HG03442 (cell line): Measurements from ENCODE around the gene TCF7L2.

Source experiments
- ATAC-seq: cut with Tn5 transposase; IDR thresholded peaks from one replicate; pipeline ENCODE4 v1.9.1; 2021; ENCODE audit warnings: mild to moderate bottlenecking, moderate library complexity; ENCODE audit not compliant: unreplicated experiment

Gene TCF7L2

DNA sequence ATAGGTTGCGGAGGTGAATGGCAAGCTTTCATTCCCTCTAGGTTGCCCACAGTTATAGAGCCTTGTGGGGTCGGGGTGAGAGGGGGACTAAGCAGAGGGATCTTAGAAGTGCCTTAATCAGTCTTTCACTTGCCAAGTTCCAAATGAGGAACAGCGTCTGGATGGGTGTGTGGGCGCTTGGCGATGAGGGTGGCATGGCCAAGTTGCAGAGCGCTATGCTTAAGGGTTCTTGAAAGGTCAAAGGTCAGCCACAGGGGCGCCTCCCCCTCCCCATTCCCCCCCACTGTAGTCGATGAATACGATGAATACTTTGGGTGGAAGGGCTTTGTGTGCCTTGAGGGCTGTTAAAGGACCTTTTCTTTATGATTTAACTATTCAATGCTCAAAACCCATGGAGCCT lies 185.0 kb downstream of the TCF7L2 start:
- no peak for ATAC-seq

DNA sequence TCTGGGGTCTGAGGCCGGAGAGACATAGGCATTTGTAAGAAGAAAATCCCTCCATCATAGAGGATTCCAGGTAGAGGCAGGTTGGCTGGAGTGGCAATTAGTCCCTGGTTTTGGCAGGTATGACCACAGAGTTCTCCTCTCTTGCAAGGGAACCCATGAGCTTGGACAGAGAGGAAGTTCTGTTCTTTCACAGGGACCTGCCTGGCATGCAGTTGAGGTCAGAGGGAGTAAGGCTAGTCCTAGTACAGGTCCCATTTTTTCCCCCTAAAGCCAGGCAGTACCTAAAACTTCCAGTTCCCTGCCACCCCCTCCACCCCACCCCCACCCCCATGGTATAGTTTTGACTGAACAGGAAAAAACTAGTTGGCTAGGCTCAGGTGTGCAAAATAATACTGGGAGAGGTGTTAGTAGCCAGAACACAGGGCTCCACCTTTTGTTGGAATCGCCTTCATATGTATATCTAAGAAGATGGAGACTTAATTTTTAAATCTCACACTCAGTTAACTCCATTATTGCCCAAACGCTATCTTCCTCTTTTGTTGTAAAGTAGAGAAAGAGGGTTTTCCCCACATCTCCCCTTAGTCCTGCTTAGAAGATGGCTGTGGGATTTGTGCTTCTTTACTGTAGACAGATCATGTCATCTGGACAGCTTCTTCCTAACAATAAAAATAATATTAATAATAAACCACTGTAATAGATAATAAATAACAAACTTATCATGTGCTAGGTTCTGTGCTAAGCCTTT lies 188.1 kb downstream of the TCF7L2 start:
- ATAC-seq: no peak

DNA sequence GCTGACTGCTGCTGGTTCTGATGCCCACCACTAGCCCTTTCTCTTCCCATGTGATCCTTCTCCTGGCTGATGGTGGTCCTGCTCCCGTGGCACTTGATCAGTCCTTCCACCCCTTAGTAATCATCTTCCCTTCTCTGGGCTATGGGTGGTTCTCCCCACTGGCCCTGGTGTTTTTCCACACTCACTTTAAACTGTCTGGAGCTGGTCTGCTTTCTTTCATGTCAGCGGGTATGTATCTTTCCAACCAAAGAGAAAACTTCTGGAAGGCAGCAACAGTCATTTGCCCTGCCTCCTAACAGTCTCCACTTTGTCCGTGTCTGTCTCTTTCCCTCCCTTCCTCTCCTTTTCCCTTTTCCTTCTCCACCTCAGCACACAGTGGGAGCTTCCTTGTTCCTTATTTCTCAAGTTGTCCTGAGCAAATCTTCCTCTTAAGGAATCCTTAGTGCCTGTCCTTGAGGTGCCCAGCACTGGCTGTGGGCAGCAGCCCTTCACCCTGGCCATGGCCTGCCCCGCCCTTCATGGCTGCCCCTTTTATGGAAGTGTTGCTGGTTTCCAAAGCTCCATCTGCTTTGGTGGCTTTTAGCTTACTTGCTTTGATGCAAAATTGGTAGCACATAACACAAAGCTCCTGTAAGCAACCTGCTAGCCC lies 189.0 kb downstream of the TCF7L2 start:
- ATAC-seq: no peak

DNA sequence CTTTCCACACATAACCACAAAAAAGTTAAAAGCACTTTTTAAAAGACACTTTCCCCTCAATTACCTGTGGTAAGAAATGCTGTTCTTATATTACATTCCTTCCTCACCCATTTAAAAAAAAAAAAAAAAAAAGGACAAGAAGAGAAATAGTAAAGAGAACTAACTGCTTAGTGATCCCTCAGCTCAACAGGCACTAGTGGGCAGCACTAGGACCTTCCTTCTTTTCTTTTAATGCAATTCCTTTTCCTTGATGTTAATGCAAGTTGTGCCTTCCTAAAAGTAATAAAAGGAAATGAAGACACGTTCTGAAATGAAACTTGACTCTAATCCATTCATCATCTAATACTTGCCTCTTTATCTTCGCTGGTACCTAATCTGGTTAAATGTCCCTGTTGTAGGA lies 189.7 kb downstream of the TCF7L2 start:
- ATAC-seq: no peak

DNA sequence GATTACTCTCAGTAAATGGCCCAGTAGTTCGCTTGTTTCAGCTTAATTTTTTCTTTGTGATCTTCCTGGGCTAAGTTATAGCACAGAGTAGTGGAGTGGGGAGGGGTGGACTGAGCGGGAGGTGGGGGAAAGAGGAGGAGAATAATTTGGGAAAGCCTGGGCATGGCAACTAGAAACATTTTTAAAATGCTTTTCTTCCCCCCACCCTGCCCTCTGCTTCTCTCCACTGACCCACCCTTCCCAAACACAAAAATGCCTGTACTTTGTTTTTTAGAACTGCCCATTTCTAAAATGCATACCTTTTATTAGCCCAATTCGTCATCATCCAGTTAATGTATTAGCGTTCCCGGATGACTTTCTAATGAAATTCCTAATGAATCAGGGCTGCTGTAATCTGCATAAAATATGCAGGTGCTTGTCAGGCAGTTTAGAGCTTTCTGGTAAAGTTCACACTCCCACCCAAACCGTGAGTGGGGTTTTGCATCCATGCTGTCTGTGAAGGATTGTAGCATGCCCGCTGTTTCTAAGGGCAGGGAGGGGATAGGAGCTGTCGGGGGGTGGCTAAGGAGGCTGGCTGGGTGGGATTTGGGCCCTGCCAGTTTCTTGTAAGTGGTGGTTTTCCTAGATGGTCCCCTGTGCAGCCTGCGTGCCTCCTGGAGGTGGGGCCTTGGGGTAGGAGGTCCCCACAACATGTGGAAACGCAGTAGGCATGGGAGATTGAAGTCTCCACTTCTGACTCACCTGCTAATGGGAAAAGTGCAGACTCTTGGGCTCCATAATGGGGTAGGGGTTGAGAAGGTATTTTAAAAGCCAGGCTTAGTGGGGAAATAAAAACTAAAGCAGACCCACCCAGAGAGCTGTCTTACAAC lies 190.3 kb downstream of the TCF7L2 start:
- ATAC-seq: no peak

DNA sequence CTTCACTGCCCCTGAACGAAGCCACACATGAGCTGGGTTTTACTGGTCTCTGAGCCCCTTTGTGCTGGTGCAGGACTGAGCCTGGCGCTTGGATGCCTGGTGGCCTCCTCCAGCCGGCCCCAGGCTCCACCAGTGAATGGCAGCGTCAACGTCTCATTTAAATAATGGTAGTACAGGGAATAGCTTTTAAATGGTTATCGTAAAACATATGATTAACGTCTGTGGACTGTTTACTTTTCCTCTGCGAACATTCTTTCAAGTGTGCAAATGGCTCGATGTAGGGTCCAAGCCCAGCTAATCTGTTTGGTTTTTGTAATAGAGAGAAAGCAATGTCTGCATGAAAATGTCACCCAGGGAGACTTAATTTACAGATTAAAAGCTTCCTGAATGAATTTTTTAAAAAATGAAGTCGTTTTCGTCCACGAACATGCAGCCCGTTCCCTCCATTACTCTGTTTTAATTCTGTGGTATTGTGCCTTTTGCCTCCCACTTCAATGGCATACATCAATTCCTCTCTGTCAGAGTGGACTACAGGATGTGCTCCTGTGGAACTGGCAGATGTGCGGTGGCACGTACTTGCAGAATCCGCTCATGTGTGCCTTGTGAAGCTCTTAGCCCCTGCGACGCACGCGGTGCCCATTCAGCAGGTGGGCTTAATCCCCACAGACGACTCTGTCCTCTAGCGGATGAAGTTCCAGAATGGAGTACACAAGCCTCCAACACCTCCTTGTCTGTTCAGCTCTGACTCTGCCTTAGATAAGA lies 192.7 kb downstream of the TCF7L2 start:
- no peak for ATAC-seq

DNA sequence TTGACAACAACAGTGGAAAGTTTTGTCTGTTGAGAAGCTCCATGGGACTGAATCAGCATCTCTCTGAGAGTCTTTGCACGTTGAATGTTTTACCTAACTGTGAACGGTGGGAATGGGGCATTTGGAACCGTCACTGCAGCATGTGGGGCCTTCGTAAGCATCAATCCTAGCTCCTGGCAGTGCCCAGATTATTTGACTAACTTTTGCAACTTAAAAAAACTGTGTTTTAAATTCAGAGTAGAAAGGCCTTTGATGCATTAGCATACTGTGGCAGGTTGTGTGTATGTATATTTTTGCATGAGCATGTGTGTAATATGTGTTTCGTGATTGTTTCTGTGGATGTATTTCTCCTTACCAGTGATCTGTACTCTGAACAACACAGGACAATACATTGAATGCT lies 194.5 kb downstream of the TCF7L2 start:
- no peak for ATAC-seq

DNA sequence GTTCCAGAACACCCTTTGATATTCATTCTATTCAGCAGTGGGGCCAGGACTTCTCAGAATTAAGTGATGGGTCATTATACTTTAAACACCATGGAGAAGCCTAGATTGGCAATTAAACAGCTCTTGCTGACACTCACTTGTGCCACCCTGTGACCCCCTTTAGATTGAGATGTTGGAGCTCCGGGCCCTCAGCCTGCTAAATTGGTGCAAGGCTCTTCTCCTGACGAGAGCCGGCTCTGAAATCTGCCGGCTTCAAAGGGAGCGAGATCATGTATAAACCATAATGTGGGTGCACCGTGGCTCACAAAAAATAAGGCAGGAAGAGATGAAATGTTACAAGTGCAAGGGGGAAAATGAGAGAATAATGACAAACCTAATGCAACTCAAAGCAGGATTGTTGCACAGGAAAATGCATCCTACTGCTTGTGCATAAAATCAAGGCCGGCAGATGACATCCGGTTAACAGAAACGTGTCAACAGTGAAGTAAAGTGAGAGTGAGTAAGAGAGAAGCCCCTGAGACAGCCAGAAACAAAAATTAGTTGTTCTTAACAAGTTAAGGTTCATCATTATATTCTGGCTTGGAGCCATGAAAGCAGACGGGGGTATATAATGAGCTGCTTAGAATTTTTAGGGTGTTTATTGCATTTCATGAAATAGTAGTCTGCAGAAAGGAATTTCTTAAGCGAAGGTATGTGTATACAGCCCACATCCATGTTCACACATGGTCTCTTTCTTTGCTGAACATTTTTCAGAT lies 198.2 kb downstream of the TCF7L2 start:
- no peak for ATAC-seq

DNA sequence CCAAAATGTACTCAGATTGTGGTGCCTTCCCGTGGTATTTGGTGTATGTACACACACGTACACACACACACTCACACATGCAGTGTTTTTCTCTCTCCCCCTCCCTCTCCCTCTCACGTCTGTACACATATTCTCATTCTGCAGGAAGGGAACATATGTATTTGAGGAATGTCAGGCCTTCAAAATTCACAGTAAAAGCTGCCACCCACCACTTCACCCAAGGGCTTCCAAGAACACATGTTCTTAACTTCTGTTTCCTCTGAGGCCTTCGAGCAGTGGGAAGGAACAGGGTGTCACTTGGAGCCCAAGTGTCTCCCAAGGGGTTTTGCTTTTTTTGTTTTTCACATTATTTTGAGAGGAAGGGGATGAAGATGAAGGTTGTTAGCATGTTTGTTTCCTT lies 198.9 kb downstream of the TCF7L2 start:
- no peak for ATAC-seq

DNA sequence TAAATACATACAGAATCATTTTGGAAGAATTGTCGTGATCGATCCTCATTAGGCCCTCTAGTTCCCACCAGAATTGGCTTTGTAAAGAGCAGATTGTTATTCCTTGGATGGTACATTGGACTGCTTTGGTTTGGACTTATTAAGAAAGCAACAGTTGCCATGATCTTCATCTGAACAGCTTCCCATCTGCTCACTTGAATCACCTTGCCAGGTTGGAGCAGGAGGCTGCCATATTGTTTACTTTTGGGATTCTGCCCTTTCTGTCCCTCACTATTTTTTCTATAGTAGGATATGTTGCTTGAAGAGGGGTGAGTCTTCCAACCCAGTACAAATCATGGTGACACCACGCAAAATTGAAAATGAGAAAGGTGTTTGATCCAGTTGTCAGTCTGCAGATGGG lies 199.6 kb downstream of the TCF7L2 start:
- no peak for ATAC-seq

DNA sequence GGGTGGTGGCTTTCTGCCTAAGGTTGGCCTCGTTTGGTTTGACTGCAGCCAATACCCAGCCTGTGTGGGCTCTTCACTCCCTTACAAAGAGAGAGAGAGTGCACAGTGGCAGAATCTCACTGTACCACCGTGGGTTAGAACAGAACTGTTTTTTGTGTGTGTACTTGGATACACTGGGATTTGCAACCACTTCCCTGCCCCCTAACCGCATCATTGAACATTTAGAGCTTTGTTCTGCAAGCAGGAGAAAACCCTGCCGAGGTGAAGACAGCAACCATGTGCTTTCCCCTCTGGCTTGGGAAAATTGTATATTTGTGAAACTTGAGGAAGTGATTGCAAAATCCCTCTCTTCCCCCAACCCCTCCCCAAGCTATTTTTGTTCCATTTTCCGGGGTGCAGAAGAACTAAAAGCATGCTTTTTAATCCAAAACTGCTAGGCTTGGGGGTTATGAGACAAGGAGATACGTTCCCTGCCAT lies 201.2 kb downstream of the TCF7L2 start:
- no peak for ATAC-seq

DNA sequence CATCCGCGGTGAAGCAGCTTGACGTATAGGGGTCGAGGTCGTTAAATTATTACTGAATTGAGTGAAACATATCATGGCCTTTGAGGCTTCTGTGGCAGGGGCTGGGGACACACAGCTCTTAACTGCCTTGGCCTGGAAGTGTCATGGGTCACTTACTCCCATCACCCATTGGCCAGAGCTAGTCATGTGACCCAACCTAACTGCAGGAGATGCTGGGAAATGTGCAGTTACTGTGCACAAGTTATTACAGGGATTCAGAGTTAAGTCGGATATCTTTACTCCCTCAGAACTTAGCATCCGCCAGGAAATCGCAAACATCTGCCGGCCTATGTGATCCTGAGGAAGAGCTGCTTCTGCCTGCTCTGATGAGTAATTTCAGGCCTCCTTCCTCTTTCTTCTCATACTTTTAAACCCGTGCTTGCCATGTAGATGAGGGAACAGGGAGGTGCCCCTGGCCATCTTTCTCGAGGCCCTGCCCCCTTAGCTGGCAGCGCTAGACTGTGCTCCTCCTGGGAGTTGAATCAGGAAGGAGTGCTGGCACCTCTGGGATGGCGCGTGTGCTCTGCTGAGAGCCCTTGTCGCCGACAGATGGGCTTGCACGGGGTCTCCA lies 203.6 kb downstream of the TCF7L2 start:
- no peak for ATAC-seq

DNA sequence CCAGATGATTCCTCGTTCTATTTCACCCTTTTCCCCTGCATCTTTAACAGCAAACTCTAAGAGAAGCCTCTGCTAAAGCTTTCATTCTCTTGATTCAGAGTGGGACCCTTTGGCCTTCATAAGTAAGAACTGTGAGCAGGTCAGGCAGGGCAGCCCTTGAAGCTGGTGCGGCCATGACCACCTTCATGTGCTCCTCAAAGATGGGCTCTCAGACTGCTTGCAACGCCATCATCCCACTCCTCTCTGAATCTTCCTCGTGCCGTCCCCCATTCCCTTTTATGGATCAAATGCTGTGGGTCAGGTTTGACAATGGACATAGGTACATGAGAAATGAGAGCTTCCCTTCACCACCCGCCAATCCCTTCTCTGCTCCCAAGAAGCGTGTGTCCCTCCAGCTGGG lies 207.4 kb downstream of the TCF7L2 start:
- ATAC-seq: no peak

DNA sequence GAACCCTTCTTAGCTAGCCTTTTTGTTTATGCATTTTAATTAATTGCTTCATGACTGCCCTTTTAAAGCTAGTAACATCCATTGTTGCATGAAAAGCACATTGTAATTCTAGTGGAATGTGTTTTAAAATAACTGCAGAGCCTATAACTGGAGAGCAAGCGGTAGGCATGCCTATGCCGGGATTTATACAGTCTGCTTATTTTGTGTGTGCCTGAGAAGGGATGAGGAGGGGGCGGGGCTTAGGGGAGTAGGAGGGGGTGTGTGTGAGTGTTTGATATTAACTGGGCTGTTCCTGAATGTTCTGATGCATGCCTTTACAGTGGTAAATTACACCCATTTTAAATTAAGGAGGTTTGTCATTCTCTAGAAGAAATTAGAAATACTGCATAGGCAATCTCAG lies 208.1 kb downstream of the TCF7L2 start:
- ATAC-seq: no peak

DNA sequence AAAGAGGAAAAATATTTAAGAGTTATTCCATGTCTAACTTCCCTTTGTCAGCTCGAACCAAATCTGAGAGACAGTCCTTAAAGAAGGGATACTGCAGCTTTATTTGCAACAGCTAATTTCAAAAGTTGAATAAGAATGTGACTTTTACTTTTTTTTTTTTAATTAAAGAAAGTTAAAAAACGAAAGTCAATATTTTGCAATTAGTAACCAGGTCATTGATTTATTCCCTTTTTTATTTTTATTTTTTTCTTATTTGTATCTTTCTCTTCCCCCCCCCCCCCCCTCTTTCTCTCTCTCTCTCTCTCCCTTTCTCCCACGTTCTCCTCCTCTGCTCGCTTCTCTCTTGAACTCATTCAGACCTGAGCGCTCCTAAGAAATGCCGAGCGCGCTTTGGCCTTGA lies 209.5 kb downstream of the TCF7L2 start:
- ATAC-seq: no peak

DNA sequence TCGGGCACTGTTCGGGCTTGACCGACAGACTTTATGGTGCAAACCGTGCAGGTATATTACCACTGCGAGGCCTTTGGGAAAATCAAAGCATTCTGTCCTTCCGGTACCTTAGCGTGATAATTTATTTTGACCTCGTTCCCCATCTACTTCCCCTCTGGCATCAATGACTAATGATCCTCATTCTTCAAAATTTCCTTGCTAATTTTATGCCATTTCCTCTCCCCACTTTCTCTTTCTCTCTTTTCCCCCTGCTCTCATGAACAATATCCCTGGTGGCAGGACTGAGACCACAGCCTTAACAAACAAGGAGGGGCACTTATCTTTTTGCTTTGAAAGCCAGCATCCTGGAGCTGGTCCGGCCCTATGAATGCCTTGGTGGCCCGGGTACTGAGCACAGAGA lies 210.6 kb downstream of the TCF7L2 start:
- ATAC-seq: no peak

DNA sequence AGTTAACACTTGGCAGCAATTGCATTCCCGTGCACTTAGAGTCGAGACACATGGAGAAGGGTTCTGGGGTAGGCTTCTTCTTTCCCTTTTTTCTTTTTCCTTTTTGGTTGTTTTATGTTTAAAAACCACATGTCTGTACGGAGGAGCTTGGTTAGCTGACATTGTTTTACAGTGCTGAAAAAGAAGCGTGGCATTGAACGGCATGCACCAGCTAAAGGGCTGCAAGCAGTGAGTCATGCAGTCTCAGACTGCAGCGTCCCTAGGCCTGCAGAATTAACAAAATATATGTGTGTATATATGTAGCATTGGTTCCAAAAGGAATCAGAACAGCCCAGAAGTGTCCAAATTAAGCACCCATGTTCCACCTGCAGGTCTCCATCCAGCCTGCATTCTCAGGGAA lies 211.0 kb downstream of the TCF7L2 start:
- ATAC-seq: no peak

DNA sequence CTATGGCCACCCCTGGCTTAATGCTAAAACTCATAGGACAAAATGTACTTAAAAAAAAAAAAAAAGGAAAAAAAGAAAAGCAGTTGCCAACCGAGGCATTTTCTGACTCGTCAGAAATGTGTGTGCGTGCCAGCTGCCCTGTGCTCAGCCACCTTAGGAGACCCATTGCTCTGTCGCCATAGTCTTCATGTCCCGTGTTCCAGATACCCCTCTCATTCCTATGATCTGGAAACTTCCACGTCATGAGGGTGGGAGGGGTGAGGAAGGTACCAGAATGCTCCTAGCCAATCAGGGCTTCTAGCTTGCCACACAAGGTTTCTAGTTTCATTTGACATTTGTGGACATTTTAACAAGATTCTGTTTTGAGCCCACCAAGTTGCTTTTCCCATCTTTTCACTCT lies 212.9 kb downstream of the TCF7L2 start:
- ATAC-seq: no peak

DNA sequence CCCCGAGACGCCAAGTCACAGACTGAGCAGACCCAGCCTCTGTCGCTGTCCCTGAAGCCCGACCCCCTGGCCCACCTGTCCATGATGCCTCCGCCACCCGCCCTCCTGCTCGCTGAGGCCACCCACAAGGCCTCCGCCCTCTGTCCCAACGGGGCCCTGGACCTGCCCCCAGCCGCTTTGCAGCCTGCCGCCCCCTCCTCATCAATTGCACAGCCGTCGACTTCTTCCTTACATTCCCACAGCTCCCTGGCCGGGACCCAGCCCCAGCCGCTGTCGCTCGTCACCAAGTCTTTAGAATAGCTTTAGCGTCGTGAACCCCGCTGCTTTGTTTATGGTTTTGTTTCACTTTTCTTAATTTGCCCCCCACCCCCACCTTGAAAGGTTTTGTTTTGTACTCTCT lies 215.6 kb downstream of the TCF7L2 start:
- no peak for ATAC-seq

DNA sequence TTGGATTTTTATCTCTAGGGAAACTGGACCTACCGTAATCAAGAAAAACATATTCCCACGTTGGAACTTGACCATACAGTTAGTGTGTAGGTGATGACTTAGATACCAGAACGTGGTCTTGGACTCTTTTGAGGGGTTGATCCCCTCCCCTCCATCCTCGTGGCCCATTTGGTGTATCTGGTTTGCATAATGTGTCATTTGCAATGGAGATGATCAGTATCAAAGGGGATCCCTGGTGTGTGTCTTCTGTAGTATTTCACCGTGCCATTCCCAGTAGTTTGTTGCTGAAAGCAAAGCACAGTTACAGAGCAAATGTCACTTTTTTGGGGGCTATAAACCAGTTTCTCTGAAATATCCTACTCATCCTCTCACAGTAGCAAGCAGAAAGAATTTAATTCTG lies 217.7 kb downstream of the TCF7L2 start:
- no peak for ATAC-seq
